ENCODE results near the gene DMP1.

DMP1 gene

GRCh38 chr4:87704001-87704400, 53.9 kb downstream of the DMP1 start:
- TF ChIP-seq CTCF (IDR thresholded peaks at IDR 0.05; ENCODE audit: low read depth, low read length, missing control alignments): no peak
- DNase-seq (ENCODE audit: low read depth): no peak
- no peak overlapping the region for H3K4me3 ChIP-seq (ENCODE audit: low read depth, low read length)

- TF ChIP-seq CTCF (IDR thresholded peaks at IDR 0.05; ENCODE audit: low read depth, low read length, missing control alignments): no peak
- DNase-seq (ENCODE audit: low read depth): no peak
Observed at GRCh38 chr4:87707279-87707918, 57.3 kb downstream of the DMP1 start.

More at GRCh38 chr4:87707279-87707918, 57.3 kb downstream of the DMP1 start:
- H3K4me3 ChIP-seq (ENCODE audit: low read depth, low read length): no peak overlapping the region
